IPS-18c (cell line): Measurements from ENCODE around the gene LSAMP.
"Not testable (repeated sequence)": the region's sequence is repeated elsewhere in the genome, so short reads cannot be mapped to it uniquely, and the experiment has no call there.

ENCODE experiments used
- H3K4me3 ChIP-seq: 2 replicates; pipeline ENCODE4 v1.7.0; 2013; ENCODE audit warnings: low read depth, mild to moderate bottlenecking, low read length, moderate library complexity; ENCODE audit not compliant: insufficient read depth
- H3K9me3 ChIP-seq: one replicate; pipeline ENCODE4 v1.6.1; 2013; ENCODE audit warnings: mild to moderate bottlenecking, low read length, moderate library complexity; ENCODE audit not compliant: control insufficient read depth, insufficient read depth

Gene LSAMP

GRCh38 chr3:115861166-115861733, 584.0 kb downstream of the LSAMP start:
- H3K9me3 ChIP-seq = no peaks in the 10 kb centered on the region
- H3K4me3 ChIP-seq = no peak overlapping the region

- H3K4me3 ChIP-seq = no peak overlapping the region
These were observed 584.5 kb downstream of the LSAMP start for GRCh38 chr3:115860766-115861165.

GRCh38 chr3:115859002-115859807, 586.1 kb downstream of the LSAMP start:
- H3K4me3 ChIP-seq = no peak overlapping the region
- H3K9me3 ChIP-seq = no peaks in the 10 kb centered on the region

More at GRCh38 chr3:115860766-115861165, 584.5 kb downstream of the LSAMP start:
- H3K9me3 ChIP-seq = no peaks in the 10 kb centered on the region

GRCh38 chr3:115857518-115858136, 587.7 kb downstream of the LSAMP start:
- no peaks in the 10 kb centered on the region for H3K9me3 ChIP-seq
- H3K4me3 ChIP-seq = no peak overlapping the region

- Histone ChIP-seq H3K9me3 (no peaks in the 10 kb centered on the region), H3K4me3 (no peak overlapping the region)
These were observed 589.4 kb downstream of the LSAMP start for GRCh38 chr3:115855911-115856310.

- Histone ChIP-seq H3K9me3 (no peaks in the 10 kb centered on the region), H3K4me3 (no peak overlapping the region)
These were observed 592.2 kb downstream of the LSAMP start for GRCh38 chr3:115853104-115853503.

GRCh38 chr3:115852278-115852677, 593.0 kb downstream of the LSAMP start:
- no peaks in the 10 kb centered on the region for H3K9me3 ChIP-seq
- H3K4me3 ChIP-seq = no peak overlapping the region

- no peak overlapping the region for H3K4me3 ChIP-seq
- H3K9me3 ChIP-seq = no peaks in the 10 kb centered on the region
These were observed 593.7 kb downstream of the LSAMP start for GRCh38 chr3:115851571-115851970.

GRCh38 chr3:115848641-115849040, 596.6 kb downstream of the LSAMP start:
- H3K4me3 ChIP-seq = no peak overlapping the region
- no peaks in the 10 kb centered on the region for H3K9me3 ChIP-seq

- H3K9me3 ChIP-seq = no peaks in the 10 kb centered on the region
- no peak overlapping the region for H3K4me3 ChIP-seq
These were observed 599.3 kb downstream of the LSAMP start for GRCh38 chr3:115845986-115846385.

GRCh38 chr3:115844729-115845128, 600.6 kb downstream of the LSAMP start:
- not testable (repeated sequence) for H3K4me3 ChIP-seq, H3K9me3 ChIP-seq

- H3K9me3 ChIP-seq = no peaks in the 10 kb centered on the region
- H3K4me3 ChIP-seq = no peak overlapping the region
These were observed 602.1 kb downstream of the LSAMP start for GRCh38 chr3:115843206-115843605.

- Histone ChIP-seq H3K4me3 (no peak overlapping the region), H3K9me3 (no peaks in the 10 kb centered on the region)
These were observed 606.0 kb downstream of the LSAMP start for GRCh38 chr3:115839246-115839645.

GRCh38 chr3:115838786-115839185, 606.5 kb downstream of the LSAMP start:
- Histone ChIP-seq H3K4me3 (no peak overlapping the region), H3K9me3 (no peaks in the 10 kb centered on the region)

GRCh38 chr3:115836944-115837343, 608.3 kb downstream of the LSAMP start:
- Histone ChIP-seq H3K9me3 (no peaks in the 10 kb centered on the region), H3K4me3 (no peak overlapping the region)

- Histone ChIP-seq H3K9me3 (no peaks in the 10 kb centered on the region), H3K4me3 (no peak overlapping the region)
These were observed 609.3 kb downstream of the LSAMP start for GRCh38 chr3:115835946-115836345.

GRCh38 chr3:115834068-115834467, 611.2 kb downstream of the LSAMP start:
- Histone ChIP-seq H3K4me3 (no peak overlapping the region), H3K9me3 (no peaks in the 10 kb centered on the region)

GRCh38 chr3:115833074-115833473, 612.2 kb downstream of the LSAMP start:
- H3K4me3 ChIP-seq = no peak overlapping the region

More at GRCh38 chr3:115833074-115833473, 612.2 kb downstream of the LSAMP start:
- H3K9me3 ChIP-seq = no peaks in the 10 kb centered on the region
